ENCODE measurements around the gene RNASEH2A. TPM values are rescaled to one million over a fixed set of nuclear protein-coding genes. Genes with fewer than 3 reads are reported as not detected.
"Not testable (repeated sequence)": the region's sequence is repeated elsewhere in the genome, so short reads cannot be mapped to it uniquely, and the experiment has no call there.

The RNASEH2A gene
- polyA plus RNA-seq, 1 experiment: 11.7 TPM

DNA sequence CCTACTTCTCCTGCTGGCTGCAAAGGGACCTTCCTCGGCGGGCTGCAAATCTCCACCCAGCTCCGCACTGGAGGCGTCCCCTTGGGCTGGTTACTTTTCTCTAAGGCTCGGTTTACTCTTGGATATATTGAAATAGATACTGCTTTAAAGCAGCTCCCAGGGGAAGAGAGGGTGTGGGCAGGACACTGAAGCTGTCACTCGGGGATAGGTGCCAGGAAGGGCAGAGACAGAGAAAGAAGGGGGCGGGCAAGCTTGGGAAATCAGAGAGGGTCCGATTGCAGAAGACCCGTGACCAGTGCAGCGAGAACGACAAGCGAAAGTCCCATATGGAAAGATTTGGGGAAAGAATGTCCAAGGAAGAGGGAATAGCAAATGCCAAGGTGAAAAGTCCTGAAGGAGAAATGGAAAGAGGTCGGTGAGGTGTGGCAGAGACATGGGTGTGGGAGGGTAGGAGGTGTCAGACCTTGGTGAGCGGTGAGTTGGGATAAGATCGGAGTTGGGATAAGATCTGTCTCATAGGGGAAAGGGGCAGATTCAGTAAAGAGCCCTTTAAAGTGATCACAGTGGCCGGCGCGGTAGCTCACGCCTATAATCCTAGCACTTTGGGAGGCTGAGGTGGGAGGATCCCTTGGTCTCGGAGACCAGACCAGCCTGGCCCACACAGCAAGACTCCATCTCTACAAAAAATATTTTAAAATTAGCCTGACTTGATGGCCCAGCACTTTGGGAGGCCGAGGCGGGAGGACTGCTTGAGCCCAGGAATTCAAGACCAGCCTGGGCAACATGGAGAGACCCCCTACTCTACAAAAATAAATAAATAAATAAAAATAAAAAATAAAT is 3.9 kb upstream of the RNASEH2A start:
- Histone ChIP-seq H3K27ac (ENCODE audit: low read depth, low read length) (no peak overlapping the region), H3K27me3 (ENCODE audit: control insufficient read depth, insufficient read depth, low read length) (no peaks in the 10 kb centered on the region), H3K9me3 (ENCODE audit: control insufficient read depth, insufficient read depth, low read length) (no peaks in the 10 kb centered on the region; the same call in 1 of the 2 replicates), H3K4me3 (ENCODE audit: low read depth, low read length) (peak overlapping the region; percentile 93)
- TF ChIP-seq, protein P1, sequence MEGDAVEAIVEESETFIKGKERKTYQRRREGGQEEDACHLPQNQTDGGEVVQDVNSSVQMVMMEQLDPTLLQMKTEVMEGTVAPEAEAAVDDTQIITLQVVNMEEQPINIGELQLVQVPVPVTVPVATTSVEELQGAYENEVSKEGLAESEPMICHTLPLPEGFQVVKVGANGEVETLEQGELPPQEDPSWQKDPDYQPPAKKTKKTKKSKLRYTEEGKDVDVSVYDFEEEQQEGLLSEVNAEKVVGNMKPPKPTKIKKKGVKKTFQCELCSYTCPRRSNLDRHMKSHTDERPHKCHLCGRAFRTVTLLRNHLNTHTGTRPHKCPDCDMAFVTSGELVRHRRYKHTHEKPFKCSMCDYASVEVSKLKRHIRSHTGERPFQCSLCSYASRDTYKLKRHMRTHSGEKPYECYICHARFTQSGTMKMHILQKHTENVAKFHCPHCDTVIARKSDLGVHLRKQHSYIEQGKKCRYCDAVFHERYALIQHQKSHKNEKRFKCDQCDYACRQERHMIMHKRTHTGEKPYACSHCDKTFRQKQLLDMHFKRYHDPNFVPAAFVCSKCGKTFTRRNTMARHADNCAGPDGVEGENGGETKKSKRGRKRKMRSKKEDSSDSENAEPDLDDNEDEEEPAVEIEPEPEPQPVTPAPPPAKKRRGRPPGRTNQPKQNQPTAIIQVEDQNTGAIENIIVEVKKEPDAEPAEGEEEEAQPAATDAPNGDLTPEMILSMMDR (IDR thresholded peaks at IDR 0.05; ENCODE audit: low read depth, low read length): 0 out of 2 replicates have a peak, but pooled peaks have one; percentile 6
- ChIA-PET CTCF (interaction anchor here (0.9 to 12.2 kb wide), 3 partner anchors 38 to 46 kb away, joined by 3 to 410 read pairs (median 3); no protein-coding TSS in a partner anchor), POLR2A (interaction anchor here (0.5 to 2.4 kb wide), 3 partner anchors 10 to 401 kb away, joined by 3 to 11 read pairs (median 6); partner anchors contain the start of gene JUNB)
- DNase-seq (ENCODE audit: low read depth, low spot score): no peak

DNA sequence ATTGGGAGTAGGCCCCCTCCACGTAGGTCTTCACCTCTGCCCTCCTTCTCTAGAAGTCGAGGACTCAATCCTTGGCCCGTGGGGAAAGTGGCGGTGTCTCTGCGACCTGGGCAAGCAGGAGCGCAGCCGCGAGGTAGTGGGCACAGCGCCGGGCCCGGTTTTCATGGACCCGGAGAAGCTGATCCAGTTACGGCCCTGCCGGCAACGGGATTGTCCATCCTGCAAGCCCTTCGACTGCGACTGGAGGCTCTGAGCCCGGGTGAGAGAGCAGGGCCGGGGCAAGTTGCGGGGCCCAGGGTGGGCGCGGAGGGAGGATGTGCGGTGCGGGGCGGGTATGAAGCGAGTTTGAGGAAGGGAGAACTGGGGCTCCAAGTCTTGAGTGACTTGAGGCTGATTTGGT is 2.3 kb upstream of the RNASEH2A start:
- CTCF ChIA-PET: interaction anchor here (1.1 to 12.2 kb wide), 2 partner anchors 40 to 43 kb away, joined by 3 to 410 read pairs; no protein-coding TSS in a partner anchor
- no peaks in the 10 kb centered on the region for H3K27me3 ChIP-seq (ENCODE audit: control insufficient read depth, insufficient read depth, low read length)
- POLR2A ChIA-PET: no interaction called here

DNA sequence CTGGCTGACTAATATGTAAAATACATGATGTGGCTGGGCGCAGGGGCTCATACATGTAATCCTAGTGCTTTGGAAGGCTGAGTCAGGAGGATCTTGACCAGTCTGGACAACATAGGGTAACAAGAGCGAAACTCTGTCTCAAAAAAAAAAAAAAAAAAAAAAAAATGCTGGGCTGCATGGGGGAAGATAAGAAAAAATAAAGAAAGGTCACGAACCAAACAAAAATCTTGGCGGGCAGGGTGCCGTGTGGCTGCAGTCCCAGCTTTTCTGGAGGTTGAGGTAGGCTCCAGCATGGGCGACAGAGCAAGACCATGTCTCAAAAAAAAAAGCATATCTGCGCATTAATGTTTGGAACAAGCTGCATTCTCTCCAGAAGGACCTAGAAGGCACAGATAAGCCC is 8.7 kb downstream of the RNASEH2A start:
- TF ChIP-seq, protein P1 (IDR thresholded peaks at IDR 0.05; ENCODE audit: low read depth, low read length): no peak
- ChIA-PET POLR2A (no interaction called here), CTCF (interaction anchor here (0.8 kb wide), 1 partner anchor 49 kb away, joined by 3 read pairs; no protein-coding TSS in a partner anchor)
- no peaks in the 10 kb centered on the region for H3K9me3 ChIP-seq (ENCODE audit: control insufficient read depth, insufficient read depth, low read length)
- H3K27me3 ChIP-seq (ENCODE audit: control insufficient read depth, insufficient read depth, low read length): no peaks in the 10 kb centered on the region
- H3K27ac ChIP-seq (ENCODE audit: low read depth, low read length): no peak overlapping the region
- no peak for DNase-seq (ENCODE audit: low read depth, low spot score)
- H3K4me3 ChIP-seq (ENCODE audit: low read depth, low read length): no peak overlapping the region

More for the DNA sequence above, 2.3 kb upstream of the RNASEH2A start:
- Histone ChIP-seq H3K9me3 (ENCODE audit: control insufficient read depth, insufficient read depth, low read length) (no peaks in the 10 kb centered on the region; the same call in 1 of the 2 replicates), H3K27ac (ENCODE audit: low read depth, low read length) (no peak overlapping the region), H3K4me3 (ENCODE audit: low read depth, low read length) (no peak overlapping the region)
- TF ChIP-seq, protein P1 (IDR thresholded peaks at IDR 0.05; ENCODE audit: low read depth, low read length): no peak
- no peak for DNase-seq (ENCODE audit: low read depth, low spot score)

DNA sequence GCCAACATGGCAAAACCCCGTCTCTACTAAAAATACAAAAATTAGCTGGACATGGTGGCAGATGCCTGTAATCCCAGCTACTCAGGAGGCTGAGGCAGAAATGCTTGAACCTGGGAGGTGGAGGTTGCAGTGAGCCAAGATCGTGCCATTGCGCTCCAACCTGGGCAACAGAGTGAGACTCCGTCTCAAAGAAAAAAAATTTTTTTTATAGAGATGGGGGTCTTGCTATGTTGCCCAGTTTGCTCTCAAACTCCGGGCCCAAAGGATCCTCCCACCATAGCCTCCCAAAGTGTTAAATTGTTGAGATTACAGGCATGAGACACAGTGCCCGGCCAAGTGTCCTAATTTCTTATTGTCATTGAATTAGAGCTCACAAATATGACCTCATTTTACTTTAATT is 10.8 kb downstream of the RNASEH2A start:
- DNase-seq (ENCODE audit: low read depth, low spot score); H3K9me3 ChIP-seq (ENCODE audit: control insufficient read depth, insufficient read depth, low read length); POLR2A ChIA-PET; H3K4me3 ChIP-seq (ENCODE audit: low read depth, low read length); CTCF ChIA-PET; H3K27ac ChIP-seq (ENCODE audit: low read depth, low read length); H3K27me3 ChIP-seq (ENCODE audit: control insufficient read depth, insufficient read depth, low read length): not testable (repeated sequence)

DNA sequence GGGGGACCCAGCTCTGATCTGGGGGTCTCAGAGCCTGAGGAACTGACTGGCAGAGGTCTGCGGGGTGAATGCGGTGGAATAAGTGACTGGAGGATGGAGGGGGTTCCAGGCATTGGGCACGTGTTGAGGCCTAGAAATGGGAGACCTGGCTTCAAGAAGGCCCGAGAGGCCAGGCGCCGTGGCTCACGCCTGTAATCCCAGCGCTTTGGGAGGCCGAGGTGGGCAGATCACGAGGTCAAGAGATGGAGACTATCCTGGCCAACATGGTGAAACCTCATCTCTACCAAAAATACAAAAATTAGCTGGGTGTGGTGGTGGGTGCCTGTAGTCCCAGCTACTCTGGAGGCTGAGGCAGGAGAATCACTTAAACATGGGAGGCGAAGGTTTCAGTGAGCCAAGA is 11.4 kb downstream of the RNASEH2A start:
- ChIA-PET POLR2A (interaction anchor here (0.7 kb wide), 1 partner anchor 121 kb away, joined by 6 read pairs; the partner anchor contains the start of gene FBXW9), CTCF (interaction anchor here (0.7 kb wide), 2 partner anchors 24 to 57 kb away, joined by 3 to 4 read pairs; no protein-coding TSS in a partner anchor)
- not testable (repeated sequence) for H3K9me3 ChIP-seq (ENCODE audit: control insufficient read depth, insufficient read depth, low read length); H3K4me3 ChIP-seq (ENCODE audit: low read depth, low read length); H3K27ac ChIP-seq (ENCODE audit: low read depth, low read length); DNase-seq (ENCODE audit: low read depth, low spot score); H3K27me3 ChIP-seq (ENCODE audit: control insufficient read depth, insufficient read depth, low read length)

Measured in AG04450 (cell line).